Thyroid gland (tissue), 4 donors: ENCODE results near the gene BATF.

ENCODE experiments used
- CTCF ChIP-seq, 6 experiments: fragments of 200-600 bp in 3 of 6; fragments of 450-650 bp in 3 of 6; sonication (generic) in 3 of 6; IDR thresholded peaks; one replicate each; pipeline ENCODE4 v1.5.1; 2016 to 2019; ENCODE audit warnings: antibody characterized with exemption in 6 of 6, mild to moderate bottlenecking in 2 of 6, inconsistent platforms in 1 of 6, moderate library complexity in 1 of 6
- POLR2A ChIP-seq, 2 donors: fragments of 450-650 bp; IDR thresholded peaks; one replicate each; pipeline ENCODE4 v1.6.1; 2017; ENCODE audit warnings: antibody characterized with exemption in 2 of 2, mild to moderate bottlenecking in 2 of 2, moderate library complexity in 1 of 2

- TF ChIP-seq CTCF (IDR thresholded peaks at IDR 0.05) (no peak), POLR2A (IDR thresholded peaks at IDR 0.05) (no peak)
Measured at GRCh38 chr14:75492832-75493591, 29.3 kb upstream of the BATF start.
